Central memory CD4-positive, alpha-beta T cell (primary cell): ENCODE data around the gene HPSE.

ENCODE experiments used
- DNase-seq: peaks from one replicate; pipeline ENCODE4 v3.0.0; 2022
- total RNA-seq, 3 experiments: gene quantifications; one replicate each; lab custom pipeline; 2026; lab: John Stamatoyannopoulos, UW

Gene HPSE
- 9.6 to 20.6 (median 15.8) reads per million in 3 experiments for total RNA-seq

DNA sequence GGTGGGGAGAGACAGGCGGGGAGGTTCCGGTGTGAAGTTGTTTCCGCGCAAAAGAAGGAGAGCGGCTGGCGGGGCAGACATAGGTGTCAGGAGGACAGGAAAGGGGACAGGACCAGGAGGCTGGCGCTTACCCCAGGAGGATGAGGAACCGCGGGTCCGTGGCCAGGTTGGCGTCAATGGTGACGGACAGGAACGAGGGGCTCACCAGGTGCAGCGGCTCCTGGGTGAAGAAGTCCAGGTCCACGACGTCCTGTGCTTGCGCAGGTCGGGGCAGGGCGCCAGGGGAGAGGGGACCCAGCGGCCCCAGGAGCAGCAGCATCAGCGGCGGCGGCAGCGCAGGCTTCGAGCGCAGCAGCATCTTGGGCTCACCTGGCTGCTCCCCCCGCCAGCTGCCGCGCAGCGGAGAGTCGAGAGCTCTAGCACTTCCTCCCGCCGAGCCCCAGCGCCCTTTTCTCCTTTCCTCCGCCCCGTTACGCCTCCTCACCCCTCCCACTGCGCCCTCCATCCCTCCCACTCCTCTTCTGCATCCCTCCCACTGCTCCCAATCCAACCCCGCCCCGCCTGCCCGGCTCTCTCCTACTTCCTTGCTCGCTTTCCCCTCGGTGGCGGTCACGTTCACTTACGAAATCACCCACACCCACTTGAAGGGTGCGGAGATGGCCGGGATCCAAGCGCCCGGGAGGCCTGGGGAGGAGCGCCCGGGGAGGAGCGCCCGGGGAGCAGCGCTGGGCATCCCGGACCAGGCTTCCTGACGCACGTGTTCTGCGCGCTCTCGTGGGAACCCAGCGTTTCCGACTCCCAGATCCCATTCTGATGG lies at the start of gene HPSE:
Gene HPSE, minus strand, starts transcription at position 424 of the 817 bp plus-strand sequence. Its CDS starts 66 bp downstream, at position 358.
- DNase-seq = peak; percentile 62

DNA sequence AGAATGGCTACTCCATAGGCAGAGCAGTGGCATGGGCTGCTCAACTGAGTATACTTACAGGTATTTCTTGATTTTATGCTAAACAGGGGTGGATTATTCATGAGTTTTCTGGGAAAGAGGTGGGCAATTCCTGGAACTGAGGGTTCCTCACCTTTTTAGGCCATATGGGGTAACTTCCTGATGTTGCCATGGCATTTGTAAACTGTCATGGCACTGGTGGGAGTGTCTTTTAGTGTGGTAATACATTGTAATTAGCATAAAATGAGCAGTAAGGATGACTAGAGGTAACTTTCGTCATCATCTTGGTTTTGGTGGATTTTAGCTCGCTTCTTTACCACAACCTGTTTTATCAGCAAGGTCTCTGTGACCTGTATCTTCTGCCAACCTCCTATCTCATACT lies 48.2 kb upstream of the HPSE start:
- DNase-seq = no peak

DNA sequence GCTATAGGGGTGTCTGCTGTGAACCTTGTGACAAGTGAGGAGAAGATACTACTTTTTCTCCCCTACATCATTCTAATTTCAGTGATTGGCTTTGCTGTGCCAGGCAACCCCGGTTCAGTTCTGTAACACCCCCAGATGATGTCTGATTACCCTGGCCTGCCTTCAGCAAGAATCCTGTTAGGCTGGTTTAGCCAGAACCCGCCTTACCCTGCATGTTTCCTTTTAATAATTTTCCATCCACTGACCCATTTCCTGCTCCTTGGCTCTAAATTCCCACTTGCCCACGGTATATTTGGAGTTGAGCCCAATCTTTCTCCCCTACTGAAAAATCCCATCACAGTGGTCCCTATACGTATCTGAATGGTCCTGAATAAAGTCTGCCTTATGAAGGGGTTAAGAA lies 46.5 kb upstream of the HPSE start:
- DNase-seq = no peak

DNA sequence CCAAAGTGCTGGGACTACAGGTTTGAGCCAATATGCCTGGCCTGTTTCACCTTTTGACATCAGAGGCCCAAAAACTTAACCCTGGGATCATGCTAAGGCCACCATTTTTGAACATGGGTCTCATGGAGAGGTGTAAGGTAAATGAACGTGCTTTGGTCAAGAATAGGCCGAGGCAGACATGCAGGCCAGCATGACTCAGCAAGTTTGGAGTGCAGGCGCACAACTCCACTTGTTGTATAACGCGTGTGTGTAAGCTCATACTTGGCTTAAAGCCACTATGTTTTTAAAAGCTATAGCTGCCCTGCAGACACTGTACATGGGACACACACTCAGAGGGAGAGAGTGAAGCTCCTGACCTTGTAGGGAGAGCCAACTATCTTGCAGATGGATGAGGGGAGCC lies 43.8 kb upstream of the HPSE start:
- DNase-seq = no peak

DNA sequence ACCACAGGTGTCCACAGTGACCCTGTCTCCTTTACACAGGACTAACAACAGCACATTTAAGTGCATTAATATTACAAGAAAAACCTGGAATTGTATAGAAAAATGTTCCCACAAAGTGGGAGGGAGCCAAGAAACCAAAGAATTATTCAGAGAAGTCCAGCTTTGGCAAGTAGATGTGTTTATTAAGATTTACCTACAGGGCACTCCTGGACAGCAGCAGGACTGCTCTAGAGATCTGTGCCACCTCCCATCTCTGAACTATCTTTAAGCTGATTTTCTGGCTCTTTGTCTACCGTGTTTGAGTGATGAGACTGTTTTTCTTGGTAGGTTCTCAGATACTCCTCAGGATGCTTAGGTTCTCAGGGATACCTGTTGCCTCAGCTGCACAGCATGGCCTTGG lies 38.3 kb upstream of the HPSE start:
- DNase-seq = no peak

DNA sequence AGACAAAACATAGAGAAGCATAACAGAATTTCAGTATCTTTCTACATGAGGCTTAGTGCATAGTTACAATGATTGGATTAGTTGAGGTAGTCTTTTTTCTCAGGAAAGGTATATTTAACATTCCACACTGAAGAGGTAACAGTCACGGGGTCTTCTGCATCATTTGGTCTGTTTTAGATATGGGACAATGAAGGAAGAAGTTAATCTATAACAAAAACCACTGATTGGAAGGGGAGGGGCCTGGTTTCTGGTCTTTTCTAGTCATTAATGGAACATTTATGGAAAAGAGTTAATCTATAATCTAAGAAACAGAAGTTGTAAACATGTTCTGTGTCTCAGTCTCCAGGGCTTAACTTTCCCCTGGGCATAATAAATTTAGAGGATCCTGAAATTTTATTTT lies 37.3 kb upstream of the HPSE start:
- no peak for DNase-seq

DNA sequence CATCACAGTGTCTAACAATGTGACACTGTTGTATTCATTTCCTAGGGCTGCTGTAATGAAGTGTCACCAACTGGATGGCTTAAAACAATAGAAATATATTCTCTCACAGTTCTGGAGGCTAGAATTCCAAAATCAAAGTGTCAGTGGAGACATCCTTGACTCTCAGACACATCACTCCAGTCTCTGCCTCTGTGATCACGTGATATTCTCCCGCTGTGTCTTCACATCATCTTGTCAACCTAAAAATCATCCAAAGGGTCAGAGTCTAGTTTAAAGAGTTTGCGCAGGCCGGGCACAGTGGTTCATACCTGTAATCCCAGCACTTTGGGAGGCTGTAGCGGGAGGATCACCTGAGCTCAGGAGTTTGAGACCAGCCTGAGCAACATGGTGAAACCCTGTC lies 36.6 kb upstream of the HPSE start:
- no peak for DNase-seq

DNA sequence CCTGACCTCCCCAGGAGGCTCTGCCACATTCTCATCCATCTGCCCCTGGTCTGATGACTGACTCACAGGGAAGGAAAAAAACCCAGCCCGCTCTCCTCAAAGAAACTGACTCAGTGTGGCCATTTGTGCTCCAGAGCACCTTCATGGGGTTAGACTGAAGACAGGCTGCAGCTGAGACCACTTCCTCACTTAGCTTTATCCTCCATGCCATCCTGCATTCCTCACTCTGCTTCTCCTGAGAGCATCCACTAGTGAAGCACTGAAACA lies 35.9 kb upstream of the HPSE start:
- DNase-seq = no peak

DNA sequence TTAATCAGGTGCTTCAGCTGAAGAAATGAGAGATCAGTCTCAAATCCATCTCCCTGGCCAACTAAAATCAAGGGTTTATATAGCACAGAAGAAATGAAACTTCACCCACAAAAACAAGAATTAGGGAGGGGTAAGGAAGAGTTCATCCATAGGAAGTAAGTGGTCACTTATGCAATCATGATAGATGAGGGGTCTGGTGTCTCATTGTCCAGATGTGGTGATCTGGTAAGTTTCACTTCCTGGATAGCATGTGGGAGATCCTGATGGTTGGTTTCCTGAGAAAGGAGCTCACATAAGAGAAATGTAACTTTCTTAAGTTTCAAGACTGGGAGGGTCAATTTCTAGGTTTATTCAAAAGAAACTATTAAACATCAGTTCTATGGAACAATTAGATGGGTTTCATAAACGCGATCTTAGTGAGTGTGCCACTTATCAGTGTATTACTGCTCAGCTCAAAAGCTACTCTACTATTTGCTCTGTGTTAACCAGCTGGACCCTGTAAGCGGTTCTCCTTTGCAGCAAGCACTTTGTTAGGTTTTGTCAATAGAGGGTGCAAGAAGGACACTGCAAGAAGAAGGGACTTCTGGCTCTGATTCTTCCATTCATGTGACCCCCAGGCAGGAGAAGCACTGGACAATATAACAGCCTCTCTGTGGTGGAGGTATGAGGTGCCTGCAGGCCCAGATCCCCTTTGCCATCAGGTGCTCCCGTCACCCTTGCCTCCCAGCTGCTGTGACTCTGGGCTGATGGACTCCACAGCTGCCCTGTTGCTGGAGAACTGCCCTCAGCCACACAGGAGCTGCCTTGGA lies 35.4 kb upstream of the HPSE start:
- no peak for DNase-seq

DNA sequence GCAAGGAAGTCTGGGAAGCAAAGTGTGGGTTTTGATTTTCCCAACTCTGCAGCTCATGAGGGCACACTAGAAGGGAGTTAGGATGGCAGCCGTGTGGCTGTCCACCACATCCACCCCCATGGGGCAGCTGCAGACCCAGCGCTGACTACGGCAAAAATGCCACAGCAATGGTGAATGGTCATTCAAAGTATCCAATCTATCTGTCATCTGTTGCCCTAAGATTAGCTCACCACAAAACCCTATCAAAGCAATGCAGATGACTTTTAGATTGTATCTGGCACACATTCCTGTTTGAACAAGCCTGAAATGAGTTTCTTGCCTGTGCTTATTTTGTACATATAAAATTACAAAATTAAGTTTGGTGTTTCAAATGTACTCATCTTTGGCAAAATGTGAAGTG lies 29.7 kb upstream of the HPSE start:
- DNase-seq = no peak

DNA sequence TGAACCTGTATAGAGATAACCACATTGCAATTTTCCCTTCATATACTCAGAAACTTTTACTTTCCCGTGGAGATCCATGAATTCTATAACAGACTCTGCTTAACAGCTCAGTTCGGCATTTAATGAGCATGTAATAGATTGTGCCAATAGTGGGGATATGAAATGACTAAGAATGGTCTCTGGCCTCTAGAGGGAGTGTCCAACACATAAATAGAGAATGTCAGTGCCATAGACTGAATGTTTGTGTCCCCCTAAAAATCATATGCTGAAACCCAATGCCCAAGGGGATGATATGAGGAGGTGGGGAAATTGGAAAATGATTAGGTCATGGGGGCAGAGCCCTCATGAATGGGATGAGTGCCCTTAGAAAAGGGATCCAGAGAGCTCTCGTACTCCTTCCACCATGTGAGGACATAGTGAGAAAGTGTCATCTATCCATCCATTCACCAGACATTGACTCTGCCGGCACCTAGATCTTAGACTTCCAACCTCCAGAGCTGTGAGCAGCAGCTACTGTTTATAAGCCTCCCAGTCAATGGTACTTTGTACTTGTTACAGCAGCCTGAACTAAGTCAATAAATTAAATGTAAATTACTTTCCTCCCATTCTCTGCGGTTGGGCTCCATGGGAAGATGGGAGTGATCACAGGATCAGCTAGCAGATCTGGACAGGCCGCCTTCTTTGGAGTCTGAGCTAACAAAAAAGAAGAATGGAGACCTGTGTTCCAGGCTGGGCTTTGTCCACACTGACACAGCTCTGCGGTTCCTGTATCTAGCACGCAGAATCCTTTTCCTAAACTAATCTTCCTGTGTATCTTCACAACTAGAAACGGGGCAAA lies 28.1 kb upstream of the HPSE start:
- no peak for DNase-seq

DNA sequence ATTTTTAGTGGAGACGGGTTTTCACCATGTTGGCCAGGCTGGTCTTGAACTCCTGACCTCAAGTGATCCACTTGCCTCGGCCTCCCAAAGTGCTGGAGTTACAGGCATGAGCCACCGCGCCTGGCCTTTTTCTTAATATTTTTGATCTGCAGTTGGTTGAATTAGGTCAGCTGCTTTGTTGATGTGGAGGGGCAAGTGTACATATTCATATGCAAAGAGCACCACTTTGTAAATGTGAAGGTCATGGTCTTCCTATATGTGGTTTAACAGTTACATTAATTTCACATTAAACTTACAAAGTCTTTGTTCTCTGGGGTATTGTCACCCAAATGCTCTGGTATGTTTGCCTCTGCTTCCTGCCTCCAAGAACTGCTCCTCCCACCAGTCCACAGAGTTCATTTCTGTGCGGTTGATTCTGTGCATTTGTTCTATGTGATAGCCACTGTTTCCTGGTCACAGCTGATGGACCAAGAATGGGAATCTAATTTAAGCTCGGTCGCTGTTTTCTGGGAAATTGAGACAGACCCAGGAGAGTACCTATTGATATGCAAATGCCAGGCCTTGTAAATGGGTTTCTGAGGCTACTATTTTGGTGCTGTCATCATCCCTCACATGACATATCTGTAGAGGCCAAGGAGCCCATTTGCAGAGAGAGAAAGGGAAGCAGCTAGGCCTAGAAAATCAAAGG lies 26.9 kb upstream of the HPSE start:
- no peak for DNase-seq

DNA sequence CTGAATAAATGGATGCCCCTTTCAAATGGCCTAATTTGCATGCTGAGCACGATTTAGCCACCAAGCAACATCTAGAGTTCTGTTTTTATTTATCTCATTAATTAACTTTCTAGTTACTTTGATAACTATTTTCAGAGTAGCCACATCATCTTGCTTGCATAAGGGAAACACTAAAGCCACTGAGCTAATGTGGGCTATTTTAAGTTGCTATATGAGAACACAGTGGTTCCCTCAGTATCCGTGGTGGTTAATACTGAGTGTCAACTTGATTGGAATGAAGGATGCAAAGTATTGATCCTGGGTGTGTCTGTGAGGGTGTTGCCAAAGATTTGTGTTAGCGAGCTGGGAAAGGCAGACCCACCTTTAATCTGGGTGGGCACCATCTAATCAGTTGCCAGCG lies 25.4 kb upstream of the HPSE start:
- no peak for DNase-seq

DNA sequence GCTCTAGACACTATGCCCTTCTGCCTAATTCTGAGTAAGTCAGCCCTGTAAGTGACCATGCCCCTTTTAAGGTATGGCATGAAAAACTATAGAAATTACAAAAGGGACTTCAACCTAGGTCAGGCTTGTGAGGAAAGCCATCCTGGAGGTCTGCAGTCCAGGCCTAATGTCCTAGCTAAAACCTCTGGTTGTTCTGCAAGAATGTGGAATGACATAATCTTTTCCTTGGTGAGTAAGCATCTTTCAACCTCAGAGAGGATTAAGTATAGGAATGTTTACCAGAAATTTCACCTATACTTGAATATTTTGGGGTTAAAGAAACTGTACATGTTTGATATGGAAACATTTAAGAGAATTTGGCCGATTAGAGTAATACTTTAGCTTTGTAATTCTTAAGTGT lies 23.8 kb upstream of the HPSE start:
- no peak for DNase-seq

DNA sequence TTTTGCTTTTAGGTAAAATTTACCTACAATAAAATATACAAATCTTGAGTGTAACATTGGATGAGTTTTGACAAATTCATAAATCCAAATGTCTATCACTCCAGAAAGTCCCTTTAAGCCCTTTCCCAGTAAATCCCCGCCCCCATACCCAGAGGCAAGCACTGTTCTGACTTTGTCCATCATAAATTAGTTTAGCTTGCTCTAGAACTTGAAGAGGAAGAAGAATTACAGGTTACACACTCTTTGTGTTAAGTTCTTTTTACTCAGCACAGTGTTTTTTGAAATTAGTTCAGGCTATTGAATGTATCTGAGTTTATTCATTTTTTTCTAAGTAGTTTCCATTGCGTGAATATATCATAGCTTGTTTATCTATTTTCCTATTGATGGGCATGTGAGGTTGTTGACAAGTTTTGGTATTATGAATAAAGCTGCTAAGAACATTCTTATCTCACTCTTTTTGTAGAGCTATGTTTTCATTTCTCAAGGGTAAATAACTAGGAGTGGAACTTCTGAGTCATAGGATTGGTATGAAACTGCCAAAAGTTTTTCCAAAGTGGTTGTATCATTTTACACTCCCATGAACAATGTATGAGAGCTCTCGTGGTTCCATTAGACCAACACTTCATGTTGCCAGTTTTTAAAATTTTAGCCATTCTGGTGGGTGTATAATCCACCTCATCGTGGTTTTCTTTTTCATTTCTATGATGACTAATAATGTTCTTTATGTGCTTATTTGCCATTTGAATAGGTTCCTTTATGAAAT lies 22.4 kb upstream of the HPSE start:
- DNase-seq = no peak

DNA sequence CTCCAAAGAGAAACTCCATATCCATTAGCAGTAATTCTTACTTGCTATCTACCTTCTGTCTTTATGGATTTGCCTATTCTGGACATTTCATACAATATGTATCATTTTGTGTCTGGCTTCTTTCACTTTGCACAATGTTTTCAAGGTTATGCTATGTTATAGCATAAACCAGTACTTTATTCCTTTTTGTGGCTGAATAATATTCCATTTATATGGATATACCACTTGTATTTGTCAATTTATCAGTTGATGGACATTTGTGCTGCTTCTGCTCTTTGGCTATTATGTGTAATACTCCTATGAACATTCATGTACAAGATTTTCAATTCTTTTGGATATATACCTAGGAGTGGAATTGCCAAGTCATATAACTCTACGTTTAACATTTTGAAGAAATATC lies 18.9 kb upstream of the HPSE start:
- no peak for DNase-seq

DNA sequence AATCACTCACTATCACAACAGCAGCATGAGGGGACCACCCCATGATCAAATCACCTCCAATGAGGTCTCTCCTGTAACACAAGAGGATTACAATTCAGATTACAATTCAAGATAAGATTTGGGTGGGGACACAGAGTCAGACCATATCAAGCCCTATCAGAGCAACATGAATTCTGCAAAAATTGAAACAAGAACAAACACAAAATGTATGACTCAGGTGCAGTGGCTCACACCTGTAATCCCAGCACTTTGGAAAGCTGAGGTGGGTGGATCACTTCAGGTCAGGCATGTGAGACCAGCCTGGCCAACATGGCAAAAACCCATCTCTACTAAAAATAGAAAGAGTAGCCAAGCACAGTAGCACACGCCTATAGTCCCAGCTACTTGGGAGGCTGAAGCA lies 13.4 kb upstream of the HPSE start:
- DNase-seq = no peak

DNA sequence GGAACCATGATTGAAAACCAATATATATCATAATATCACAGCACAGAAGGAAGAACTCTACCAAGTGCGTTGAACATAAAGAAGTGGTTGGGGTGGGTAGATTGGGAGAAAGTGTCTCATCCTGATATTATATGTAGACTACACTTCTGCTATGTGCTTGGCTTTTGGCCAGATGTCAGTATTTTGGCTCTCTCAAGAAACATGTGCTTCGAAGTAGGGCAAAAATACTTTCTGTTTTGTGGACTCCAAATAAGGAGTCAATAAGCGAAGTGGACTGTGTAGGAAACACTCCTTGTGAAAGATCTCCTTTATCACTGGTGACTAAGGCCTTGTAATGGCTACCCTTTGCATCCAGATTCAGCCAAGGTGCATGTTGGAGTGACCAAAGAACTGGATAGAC lies 7.8 kb upstream of the HPSE start:
- no peak for DNase-seq

DNA sequence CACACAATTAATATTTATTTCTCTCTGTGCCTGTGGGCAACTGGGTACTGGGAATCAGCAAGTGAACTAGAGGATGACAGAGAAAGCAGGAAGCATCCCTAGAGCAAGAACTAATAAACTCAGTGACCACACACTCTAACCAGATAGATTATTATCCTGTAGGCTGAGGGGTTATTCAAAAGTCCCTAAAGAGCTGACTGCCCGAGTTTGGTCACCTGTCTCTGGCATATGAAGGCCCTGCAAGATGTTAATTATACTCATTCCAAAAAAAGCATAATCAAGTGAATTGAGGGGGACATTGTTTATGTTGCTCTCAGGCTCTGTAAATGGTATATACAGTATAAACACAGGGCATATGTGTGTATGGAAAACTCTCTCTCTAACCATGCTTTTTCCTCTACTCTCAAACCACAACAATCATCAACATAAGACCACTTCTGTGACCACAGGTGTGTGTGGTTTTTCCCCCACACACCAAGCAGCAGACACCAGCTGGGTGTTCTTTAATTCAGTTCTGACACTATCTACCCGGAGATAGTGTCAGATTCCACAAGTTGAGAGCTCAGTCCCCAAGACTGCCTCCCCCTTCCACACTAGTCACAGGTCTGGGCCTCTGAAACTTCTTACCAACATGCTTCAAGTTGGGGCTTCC lies 6.2 kb upstream of the HPSE start:
- peak; percentile 37 for DNase-seq

DNA sequence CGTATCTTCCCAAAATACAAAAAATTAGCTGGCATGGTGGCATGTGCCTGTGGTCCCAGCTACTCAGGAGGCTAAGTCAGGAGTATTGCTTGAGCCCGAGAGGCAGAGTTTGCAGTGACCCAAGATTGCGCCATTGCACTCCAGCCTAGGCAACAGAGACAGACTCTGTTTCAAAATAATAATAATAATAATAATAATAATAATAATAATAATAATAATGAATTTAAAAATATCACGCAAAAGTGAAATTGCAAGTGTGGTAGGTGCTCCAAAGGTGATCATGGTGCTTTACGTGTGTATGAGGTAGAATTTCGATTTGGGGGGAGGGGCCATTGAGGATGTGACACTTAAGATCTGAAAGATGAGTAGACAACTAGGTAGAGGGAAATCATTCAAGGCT lies 4.9 kb upstream of the HPSE start:
- DNase-seq = no peak

DNA sequence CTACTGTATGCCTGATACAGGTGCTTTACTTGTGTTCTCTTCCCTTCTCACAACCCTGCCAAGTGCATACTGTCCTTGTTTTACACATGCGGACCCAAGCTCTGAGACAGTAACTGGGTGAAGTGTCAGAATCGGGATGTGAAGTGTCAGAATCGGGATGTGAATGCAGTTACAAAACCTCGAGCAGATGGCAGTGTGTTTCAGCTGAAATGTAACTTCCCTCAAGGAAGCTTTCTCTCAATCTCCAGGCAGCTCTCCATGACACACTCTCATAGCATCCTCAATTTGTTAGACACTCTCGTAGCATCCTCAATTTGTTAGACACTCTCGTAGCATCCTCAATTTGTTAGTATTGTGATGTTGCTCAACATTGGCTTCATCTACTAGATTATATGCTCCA lies 1.1 kb upstream of the HPSE start:
- DNase-seq = no peak

DNA sequence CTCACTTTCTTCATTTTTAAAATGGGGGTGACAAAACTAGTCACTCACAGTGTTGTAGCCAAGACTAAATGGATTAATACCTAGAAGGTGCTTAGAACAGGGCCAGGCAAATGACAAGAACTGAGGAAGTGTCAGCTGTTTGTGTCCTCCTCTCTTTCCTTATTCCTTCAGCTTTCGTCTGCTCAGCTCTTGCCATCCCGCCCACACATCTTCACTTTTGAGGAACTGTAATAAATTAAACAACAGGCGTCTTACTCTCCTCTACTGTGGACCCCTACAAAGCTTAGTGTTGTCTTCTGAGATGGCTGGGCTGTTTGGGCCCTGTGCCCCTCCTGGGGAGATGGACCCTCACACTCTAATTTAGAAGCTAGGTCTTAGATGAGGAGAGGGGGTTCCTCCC lies 2.7 kb downstream of the HPSE start:
- no peak for DNase-seq
